ENCODE measurements around the gene SLAIN2. TPM values are rescaled to one million over a fixed set of nuclear protein-coding genes. Genes with fewer than 3 reads are reported as not detected.

Gene SLAIN2
- total and polyA plus RNA-seq, 2 of the 4 experiments (the other 2 are of a cell fraction): 23.3 to 53.0 TPM

DNA sequence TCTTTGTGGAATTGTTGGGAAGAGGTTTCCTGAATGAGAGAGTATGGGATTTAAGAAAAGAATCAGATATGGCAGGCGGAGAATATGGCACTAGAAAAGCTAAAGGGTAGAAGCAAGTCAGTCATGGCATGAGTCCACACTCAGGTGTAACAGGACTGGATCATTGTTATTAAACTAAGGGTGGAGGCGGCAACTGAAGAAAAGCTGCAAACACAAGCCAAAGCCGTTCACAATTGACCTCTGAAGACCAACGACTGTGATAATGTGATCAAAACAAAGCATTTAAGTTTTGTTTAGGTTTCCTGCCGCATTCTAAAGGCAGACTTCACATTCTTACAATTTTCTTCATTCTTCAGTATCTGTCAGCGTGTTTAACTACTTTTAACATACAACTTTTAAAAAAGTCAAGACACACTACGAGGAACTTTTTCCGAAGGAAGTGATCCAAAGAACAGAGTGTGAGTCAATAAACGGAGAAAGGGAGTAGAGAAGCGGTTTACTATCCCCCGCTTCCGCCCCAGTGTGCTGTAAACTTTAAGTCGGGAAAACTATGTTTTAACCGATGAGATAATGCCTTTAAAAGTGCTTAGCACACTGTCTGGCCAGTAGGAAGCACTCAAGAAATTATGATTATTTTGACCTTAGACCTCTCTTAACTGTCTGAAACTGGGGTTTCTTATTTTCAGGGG, 909 bp upstream of the SLAIN2 start:
- H3K23ac ChIP-seq (ENCODE audit: low read depth, low read length): peak overlapping the region; percentile 98
- H2BK5ac ChIP-seq (ENCODE audit: low read depth, low read length, poor library complexity, severe bottlenecking): peak overlapping the region; percentile 88
- no TSS peak for BruUV-seq (replicated peaks)
- H3K9me3 ChIP-seq (ENCODE audit: control insufficient read depth, insufficient read depth, low read length): no peaks in the 10 kb centered on the region
- in situ Hi-C loops (cut with MboI; ENCODE audit: low sequenced_read_pairs): no loop called here
- peak overlapping the region; percentile 69 for H4K91ac ChIP-seq (ENCODE audit: insufficient read depth, low read depth, low read length)
- H2BK20ac ChIP-seq (ENCODE audit: low read depth, low read length): peak overlapping the region; percentile 78; the same call in 1 of the 2 replicates
- POLR2A ChIA-PET (ENCODE audit: unreplicated experiment): no interaction called here
- peaks cover 6% of the 10 kb centered on the region; the same call in 1 of the 2 replicates for H3K9me1 ChIP-seq (ENCODE audit: insufficient read depth, low read length)
- peak overlapping the region; percentile 96 for H3K4me2 ChIP-seq (ENCODE audit: low read depth, low read length)
- H2AK5ac ChIP-seq (ENCODE audit: low read depth, low read length): peak overlapping the region; percentile 71; the same call in 1 of the 2 replicates
- peak overlapping the region; percentile 56 for H3K4me3 ChIP-seq (ENCODE audit: insufficient read depth, low read depth, low read length)
- TF ChIP-seq BHLHE40 (IDR thresholded peaks at IDR 0.05; ENCODE audit: low read depth, low read length) (no peak), FOS (IDR thresholded peaks at IDR 0.05; ENCODE audit: low read depth, low read length) (no peak), MAFK (IDR thresholded peaks at IDR 0.05; ENCODE audit: low read depth, low read length) (no peak; the same call in 1 of the 2 replicates), SMC3 (IDR thresholded peaks at IDR 0.05; ENCODE audit: low read depth, low read length) (no peak), RAD21 (IDR thresholded peaks at IDR 0.05; ENCODE audit: low read length) (no peak)
- TF ChIP-seq, protein P1, sequence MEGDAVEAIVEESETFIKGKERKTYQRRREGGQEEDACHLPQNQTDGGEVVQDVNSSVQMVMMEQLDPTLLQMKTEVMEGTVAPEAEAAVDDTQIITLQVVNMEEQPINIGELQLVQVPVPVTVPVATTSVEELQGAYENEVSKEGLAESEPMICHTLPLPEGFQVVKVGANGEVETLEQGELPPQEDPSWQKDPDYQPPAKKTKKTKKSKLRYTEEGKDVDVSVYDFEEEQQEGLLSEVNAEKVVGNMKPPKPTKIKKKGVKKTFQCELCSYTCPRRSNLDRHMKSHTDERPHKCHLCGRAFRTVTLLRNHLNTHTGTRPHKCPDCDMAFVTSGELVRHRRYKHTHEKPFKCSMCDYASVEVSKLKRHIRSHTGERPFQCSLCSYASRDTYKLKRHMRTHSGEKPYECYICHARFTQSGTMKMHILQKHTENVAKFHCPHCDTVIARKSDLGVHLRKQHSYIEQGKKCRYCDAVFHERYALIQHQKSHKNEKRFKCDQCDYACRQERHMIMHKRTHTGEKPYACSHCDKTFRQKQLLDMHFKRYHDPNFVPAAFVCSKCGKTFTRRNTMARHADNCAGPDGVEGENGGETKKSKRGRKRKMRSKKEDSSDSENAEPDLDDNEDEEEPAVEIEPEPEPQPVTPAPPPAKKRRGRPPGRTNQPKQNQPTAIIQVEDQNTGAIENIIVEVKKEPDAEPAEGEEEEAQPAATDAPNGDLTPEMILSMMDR (conservative IDR thresholded peaks at IDR 0.05; ENCODE audit: low read depth, low read length): no peak
- TF ChIP-seq, protein P2, sequence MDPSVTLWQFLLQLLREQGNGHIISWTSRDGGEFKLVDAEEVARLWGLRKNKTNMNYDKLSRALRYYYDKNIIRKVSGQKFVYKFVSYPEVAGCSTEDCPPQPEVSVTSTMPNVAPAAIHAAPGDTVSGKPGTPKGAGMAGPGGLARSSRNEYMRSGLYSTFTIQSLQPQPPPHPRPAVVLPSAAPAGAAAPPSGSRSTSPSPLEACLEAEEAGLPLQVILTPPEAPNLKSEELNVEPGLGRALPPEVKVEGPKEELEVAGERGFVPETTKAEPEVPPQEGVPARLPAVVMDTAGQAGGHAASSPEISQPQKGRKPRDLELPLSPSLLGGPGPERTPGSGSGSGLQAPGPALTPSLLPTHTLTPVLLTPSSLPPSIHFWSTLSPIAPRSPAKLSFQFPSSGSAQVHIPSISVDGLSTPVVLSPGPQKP (IDR thresholded peaks at IDR 0.05; ENCODE audit: borderline replicate concordance, low read depth, low read length): no peak
- H4K5ac ChIP-seq (ENCODE audit: low read depth, low read length): peak overlapping the region; percentile 62
- CTCF ChIA-PET: no interaction called here
- peaks cover 30% of the 10 kb centered on the region for H4K20me1 ChIP-seq (ENCODE audit: insufficient read depth, low read length)
- no peaks in the 10 kb centered on the region for H3K27me3 ChIP-seq (ENCODE audit: control insufficient read depth, insufficient read depth, low read length)
- H2AK9ac ChIP-seq (replicated peaks; ENCODE audit: low read depth, low read length, poor library complexity): peak overlapping the region; percentile 76
- H3K4ac ChIP-seq (ENCODE audit: low read depth, low read length): peak overlapping the region; percentile 78
- H2AFZ ChIP-seq (replicated peaks; ENCODE audit: low read length, poor library complexity): peak overlapping the region; percentile 88
- peaks cover 14 to 42% of the 10 kb centered on the region in 2 experiments for H3K79me1 ChIP-seq (ENCODE audit: low read depth in 1 of 2, low read length in 2 of 2)
- peak overlapping the region; percentile 83 for H3K27ac ChIP-seq (ENCODE audit: insufficient read depth, low read length)
- peak; percentile 83 for DNase-seq
- WGBS, 2 experiments (ENCODE audit: extremely low coverage in 2 of 2, insufficient read length in 1 of 2): 4% methylated on average over 8 of the region's 14 CpGs; no CpG with 5 or more reads in 1 of the 2 experiments
- peak overlapping the region; percentile 72 for H2BK15ac ChIP-seq (ENCODE audit: low read depth, low read length)
- peak overlapping the region; percentile 86 for H3K9ac ChIP-seq (ENCODE audit: low read depth, low read length)
- H3K56ac ChIP-seq (ENCODE audit: extremely low read depth, insufficient read depth, low read length): peak overlapping the region; percentile 96
- peak; percentile 18 for ATAC-seq (ENCODE audit: low read depth)
- no peaks in the 10 kb centered on the region for H3K36me3 ChIP-seq (ENCODE audit: control insufficient read depth, insufficient read depth, low read length)
- peak overlapping the region; percentile 88 for H3K14ac ChIP-seq (replicated peaks; ENCODE audit: low read depth, low read length)
- H4K8ac ChIP-seq (ENCODE audit: low read depth in 2 of 2, low read length in 2 of 2): peak overlapping the region; percentile 60 to 88
- dilution Hi-C loops (cut with HindIII; ENCODE audit: low sequenced_read_pairs, unreplicated experiment): no loop called here
- H3K4me1 ChIP-seq (ENCODE audit: control insufficient read depth, insufficient read depth, low read length): peaks cover 5% of the 10 kb centered on the region; the same call in 1 of the 2 replicates
- H2BK120ac ChIP-seq (ENCODE audit: low read depth, low read length): peak overlapping the region; percentile 32
- H3K18ac ChIP-seq (ENCODE audit: low read depth, low read length): peak overlapping the region; percentile 82
- intact Hi-C loops (cut with micrococcal nuclease): no loop called here
